Neutrophil (primary cell): ENCODE measurements around the gene PSD2.

Experiments
- H3K27ac ChIP-seq: fragments of 200-600 bp; sonication (generic); 2 replicates; pipeline ENCODE4 v1.5.1; 2016; ENCODE audit warnings: mild to moderate bottlenecking, moderate library complexity
- H3K27me3 ChIP-seq: fragments of 200-600 bp; sonication (generic); 2 replicates; pipeline ENCODE4 v1.6.0; 2016; ENCODE audit warnings: mild to moderate bottlenecking
- H3K36me3 ChIP-seq: fragments of 200-600 bp; sonication (generic); 2 replicates; pipeline ENCODE4 v1.5.1; 2017
- H3K4me1 ChIP-seq, 2 experiments: fragments of 200-600 bp in 1 of 2; sonication (generic) in 1 of 2; 1 replicate in 1 of 2; 2 replicates in 1 of 2; pipeline versions ENCODE4 v1.5.1 to v1.6.1; 2013 to 2016; ENCODE audit warnings: low read depth in 1 of 2, low read length in 1 of 2, mild to moderate bottlenecking in 1 of 2, moderate library complexity in 1 of 2; ENCODE audit not compliant: control insufficient read depth in 1 of 2, insufficient read depth in 1 of 2
- H3K4me3 ChIP-seq, 2 experiments: fragments of 200-600 bp in 1 of 2; sonication (generic) in 1 of 2; 1 replicate in 1 of 2; 2 replicates in 1 of 2; pipeline ENCODE4 v1.5.1; 2013 to 2016; ENCODE audit warnings: low read depth in 1 of 2, low read length in 1 of 2, mild to moderate bottlenecking in 1 of 2, moderate library complexity in 1 of 2
- H3K9me3 ChIP-seq: fragments of 200-600 bp; sonication (generic); 2 replicates; pipeline ENCODE4 v1.5.1; 2016
- CTCF ChIP-seq: fragments of 200-600 bp; sonication (generic); IDR thresholded peaks from 2 replicates; pipeline ENCODE4 v1.5.1; 2016; ENCODE audit warnings: antibody characterized with exemption

Gene PSD2

GRCh38 chr5:139875957-139876356 lies 80.3 kb downstream of the PSD2 start:
- no peaks in the 10 kb centered on the region for H3K9me3 ChIP-seq
- H3K4me1 ChIP-seq, result no peaks in the 10 kb centered on the region
- TF ChIP-seq CTCF, result no peak
- H3K36me3 ChIP-seq, result no peaks in the 10 kb centered on the region
- no peak overlapping the region for H3K27ac ChIP-seq
- peaks cover 39% of the 10 kb centered on the region for H3K27me3 ChIP-seq
- no peak overlapping the region for H3K4me3 ChIP-seq

- TF ChIP-seq CTCF, result no peak
- Histone ChIP-seq H3K4me3 (no peak overlapping the region), H3K4me1 (no peaks in the 10 kb centered on the region), H3K9me3 (no peaks in the 10 kb centered on the region), H3K27me3 (peaks cover 44% of the 10 kb centered on the region), H3K27ac (no peak overlapping the region), H3K36me3 (no peaks in the 10 kb centered on the region)
Observed at GRCh38 chr5:139877129-139877597, 81.6 kb downstream of the PSD2 start.

- Histone ChIP-seq H3K9me3 (no peaks in the 10 kb centered on the region), H3K4me3 (no peak overlapping the region), H3K27ac (no peak overlapping the region), H3K4me1 (no peaks in the 10 kb centered on the region), H3K27me3 (peaks cover 37% of the 10 kb centered on the region), H3K36me3 (no peaks in the 10 kb centered on the region)
- TF ChIP-seq CTCF, result no peak
Observed at GRCh38 chr5:139878093-139878492, 82.5 kb downstream of the PSD2 start.

GRCh38 chr5:139880416-139881142 lies 85.0 kb downstream of the PSD2 start:
- Histone ChIP-seq H3K9me3 (no peaks in the 10 kb centered on the region), H3K27me3 (peaks cover 26% of the 10 kb centered on the region), H3K27ac (no peak overlapping the region), H3K4me3 (no peak overlapping the region), H3K36me3 (no peaks in the 10 kb centered on the region), H3K4me1 (no peaks in the 10 kb centered on the region)
- no peak for TF ChIP-seq CTCF

DNA sequence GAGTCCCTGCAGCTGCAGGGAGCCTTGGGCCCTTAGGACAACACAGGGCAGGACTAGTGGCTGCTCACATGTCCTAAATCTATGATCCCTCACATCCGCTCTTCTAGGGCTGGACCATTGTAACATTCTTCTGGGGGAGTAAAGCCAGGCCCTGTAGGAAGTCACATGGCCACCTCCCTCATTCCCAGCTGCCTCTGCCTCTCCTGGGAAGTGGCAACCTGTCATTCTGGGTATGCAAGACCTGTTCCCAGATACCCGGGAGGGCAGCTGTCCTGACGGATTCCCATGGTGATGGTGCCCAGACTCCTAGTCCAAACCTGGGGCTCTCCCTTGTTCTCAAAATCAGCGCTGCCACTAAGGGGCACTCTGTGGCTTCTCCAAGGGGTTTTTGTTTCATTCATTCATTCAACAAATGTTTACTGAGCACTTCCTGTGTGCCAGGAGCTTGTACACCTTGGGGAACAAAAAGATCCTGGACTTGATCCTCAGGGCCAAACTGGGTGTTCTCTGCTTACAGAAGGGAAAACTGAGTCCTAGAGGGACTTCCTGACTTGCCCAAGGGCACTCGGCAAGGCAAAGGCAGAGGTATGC lies 85.6 kb downstream of the PSD2 start:
- Histone ChIP-seq H3K27ac (no peak overlapping the region), H3K4me3 (no peak overlapping the region), H3K4me1 (no peaks in the 10 kb centered on the region), H3K27me3 (peaks cover 27% of the 10 kb centered on the region), H3K36me3 (no peaks in the 10 kb centered on the region), H3K9me3 (no peaks in the 10 kb centered on the region)
- TF ChIP-seq CTCF, result no peak
